ENCODE measurements around the gene SMYD3. TPM values are rescaled to one million over a fixed set of nuclear protein-coding genes. Genes with fewer than 3 reads are reported as not detected.

Gene SMYD3
- total and polyA plus RNA-seq, 11 donors, result 6.3 to 12.1 (median 9.5) TPM

GRCh38 chr1:245710961-245711903 is 795.8 kb downstream of the SMYD3 start:
- H3K36me3 ChIP-seq, result no peaks in the 10 kb centered on the region
- ATAC-seq, result no peak
- no peaks in the 10 kb centered on the region for H3K27me3 ChIP-seq
- intact Hi-C loops (cut with DNase I), result no loop called here
- no peaks in the 10 kb centered on the region for H3K9me3 ChIP-seq
- H3K4me1 ChIP-seq, result no peaks in the 10 kb centered on the region
- H3K4me3 ChIP-seq, result no peak overlapping the region
- DNase-seq, result no peak
- WGBS, 4 donors, result 72 to 82% (median 75%) methylated on average over 30 of the region's 30 CpGs
- TF ChIP-seq POLR2A (IDR thresholded peaks at IDR 0.05), result no peak
- no peak overlapping the region for H3K27ac ChIP-seq

GRCh38 chr1:245707941-245708340 is 799.1 kb downstream of the SMYD3 start:
- peaks cover 0 to 6% (median 0%) of the 10 kb centered on the region in 12 donors for H3K4me1 ChIP-seq
- no peaks in the 10 kb centered on the region for H3K9me3 ChIP-seq
- no peaks in the 10 kb centered on the region for H3K36me3 ChIP-seq
- no peak overlapping the region for H3K4me3 ChIP-seq
- no peak for DNase-seq
- H3K27ac ChIP-seq, result no peak overlapping the region
- H3K27me3 ChIP-seq, result no peaks in the 10 kb centered on the region
- 91 to 96% (median 95%) methylated on average over 5 of the region's 5 CpGs for WGBS, 4 donors
- intact Hi-C loops (cut with DNase I), result no loop called here
- TF ChIP-seq POLR2A (IDR thresholded peaks at IDR 0.05), result no peak
- TF ChIP-seq CTCF (IDR thresholded peaks at IDR 0.05), result no peak
- no peak for ATAC-seq

- WGBS, 4 donors, result 61 to 71% (median 70%) methylated on average over 7 of the region's 7 CpGs
- DNase-seq, result no peak
- H3K4me1 ChIP-seq, result peaks cover 0 to 6% (median 0%) of the 10 kb centered on the region in 12 donors
- H3K27me3 ChIP-seq, result no peaks in the 10 kb centered on the region
- ATAC-seq, result no peak
- H3K9me3 ChIP-seq, result no peaks in the 10 kb centered on the region
- no peak overlapping the region for H3K27ac ChIP-seq
- TF ChIP-seq CTCF (IDR thresholded peaks at IDR 0.05) (no peak), POLR2A (IDR thresholded peaks at IDR 0.05) (no peak)
- H3K36me3 ChIP-seq, result no peaks in the 10 kb centered on the region
- H3K4me3 ChIP-seq, result no peak overlapping the region
- intact Hi-C loops (cut with DNase I), result no loop called here
These were observed 802.3 kb downstream of the SMYD3 start for GRCh38 chr1:245704765-245705164.

GRCh38 chr1:245704341-245704740 is 802.7 kb downstream of the SMYD3 start:
- 59 to 72% (median 64%) methylated on average over 6 of the region's 6 CpGs for WGBS, 4 donors
- intact Hi-C loops (cut with DNase I), result no loop called here
- DNase-seq, result no peak

More at GRCh38 chr1:245704341-245704740, 802.7 kb downstream of the SMYD3 start:
- TF ChIP-seq CTCF (IDR thresholded peaks at IDR 0.05), result no peak
- no peak for TF ChIP-seq POLR2A (IDR thresholded peaks at IDR 0.05)
- Histone ChIP-seq H3K27me3 (no peaks in the 10 kb centered on the region), H3K9me3 (no peaks in the 10 kb centered on the region), H3K36me3 (no peaks in the 10 kb centered on the region), H3K4me3 (no peak overlapping the region), H3K4me1 (peaks cover 0 to 6% (median 0%) of the 10 kb centered on the region in 12 donors), H3K27ac (no peak overlapping the region)
- ATAC-seq, result no peak

All from heart left ventricle (tissue), 16 donors.